ENCODE data around the gene MCC. TPM values are rescaled to one million over a fixed set of nuclear protein-coding genes. Genes with fewer than 3 reads are reported as not detected.

MCC gene
- polyA plus RNA-seq, 5 donors = 12.5 to 17.2 (median 15.7) TPM

DNA sequence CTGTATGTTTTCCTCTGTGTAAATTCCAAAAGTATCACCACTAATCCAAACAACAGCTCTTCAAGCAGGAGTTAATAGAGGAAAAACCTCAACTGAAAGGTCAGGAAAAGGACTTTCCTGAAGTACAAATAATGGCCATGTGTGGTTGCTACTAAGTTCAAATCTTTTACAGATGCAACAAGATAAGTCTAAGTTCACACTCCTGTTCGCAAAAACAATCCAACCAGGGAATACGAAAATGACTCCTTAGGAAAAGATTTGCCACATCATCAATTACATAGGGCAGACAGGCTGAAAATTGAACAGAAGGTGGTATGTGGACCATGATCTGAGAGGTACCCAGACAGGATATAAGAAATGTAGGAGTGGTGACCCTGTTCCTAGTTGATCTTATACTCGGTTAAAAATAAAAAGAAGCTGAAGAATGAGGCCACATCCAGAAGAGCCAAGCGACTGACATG is 263.6 kb downstream of the MCC start:
- DNase-seq = peak in 1 of 2 donors; percentile 50

- DNase-seq = no peak
Measured at GRCh38 chr5:113223831-113224604, 264.2 kb downstream of the MCC start.

GRCh38 chr5:113223315-113223714 is 264.9 kb downstream of the MCC start:
- no peak for DNase-seq

DNA sequence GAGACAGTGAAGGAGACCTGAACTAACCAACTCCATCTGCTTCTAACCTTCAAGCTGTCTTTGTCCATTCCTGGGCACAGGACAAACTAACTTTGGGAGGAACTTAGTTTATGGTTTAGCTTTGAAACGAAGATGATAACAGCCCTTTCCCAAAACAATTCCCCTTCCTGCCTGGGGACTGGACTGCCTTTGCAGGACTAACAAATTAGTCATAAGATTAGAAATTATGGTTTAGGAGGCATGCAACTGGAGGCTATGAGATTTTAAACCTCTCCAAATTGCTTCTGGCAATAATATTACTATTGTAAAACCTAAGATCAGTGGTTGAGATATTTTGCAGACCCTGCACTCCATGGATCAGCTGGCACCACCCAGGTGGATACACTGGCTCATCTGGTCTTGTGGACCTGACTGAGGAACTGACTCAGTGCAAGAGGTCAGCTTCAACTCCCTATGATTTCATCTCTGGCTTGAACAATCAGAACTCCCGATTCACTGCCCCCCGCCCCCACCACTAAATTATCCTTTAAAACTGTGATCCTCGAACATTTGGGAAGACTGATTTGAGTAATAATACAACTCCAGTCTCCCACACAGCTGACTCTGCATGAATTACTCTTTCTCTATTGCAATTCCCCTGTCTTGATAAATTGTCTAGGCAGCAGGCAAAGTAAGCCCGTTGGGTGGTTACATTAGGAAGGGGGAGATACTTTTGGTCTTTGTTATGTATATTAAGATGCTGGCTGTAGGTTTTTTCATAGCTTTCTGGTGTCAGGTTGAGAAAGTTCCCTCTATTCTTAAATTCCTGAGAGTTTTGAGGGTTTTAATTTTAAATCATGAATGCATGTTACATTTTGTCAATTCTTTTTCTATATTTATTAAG is 266.7 kb downstream of the MCC start:
- no peak for DNase-seq

- DNase-seq = no peak
Measured at GRCh38 chr5:113219695-113220094, 268.6 kb downstream of the MCC start.

DNA sequence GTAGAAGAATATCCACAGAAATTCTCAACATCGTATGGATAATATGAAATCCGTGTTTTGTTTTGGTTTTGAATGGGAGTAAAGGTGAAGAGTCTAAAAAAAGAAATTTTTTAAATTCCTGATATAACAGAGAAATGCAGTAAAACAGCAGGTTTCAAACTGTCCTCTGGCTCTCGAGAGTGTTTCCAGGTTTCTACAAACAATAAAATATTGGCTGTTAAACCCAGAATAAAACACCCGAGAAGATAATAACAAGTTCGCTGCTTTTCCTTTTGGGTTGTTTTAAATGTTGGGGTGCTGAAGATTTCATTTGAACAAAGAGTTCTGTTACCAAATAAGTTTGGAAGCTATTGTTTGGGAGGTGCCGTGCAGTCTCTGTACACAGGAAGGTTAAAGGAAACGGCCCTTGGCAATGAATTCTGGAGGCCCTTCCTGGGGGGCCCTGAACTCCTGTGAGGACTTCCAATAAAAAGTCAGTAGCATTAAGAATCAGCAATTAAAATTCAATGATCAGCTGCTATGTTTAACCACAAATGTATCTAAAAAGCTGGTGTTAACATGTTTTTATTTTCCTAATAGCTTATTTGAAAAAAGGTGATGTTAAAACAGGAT is 269.2 kb downstream of the MCC start:
- no peak for DNase-seq

GRCh38 chr5:113218200-113218599 is 270.1 kb downstream of the MCC start:
- DNase-seq = no peak

DNA sequence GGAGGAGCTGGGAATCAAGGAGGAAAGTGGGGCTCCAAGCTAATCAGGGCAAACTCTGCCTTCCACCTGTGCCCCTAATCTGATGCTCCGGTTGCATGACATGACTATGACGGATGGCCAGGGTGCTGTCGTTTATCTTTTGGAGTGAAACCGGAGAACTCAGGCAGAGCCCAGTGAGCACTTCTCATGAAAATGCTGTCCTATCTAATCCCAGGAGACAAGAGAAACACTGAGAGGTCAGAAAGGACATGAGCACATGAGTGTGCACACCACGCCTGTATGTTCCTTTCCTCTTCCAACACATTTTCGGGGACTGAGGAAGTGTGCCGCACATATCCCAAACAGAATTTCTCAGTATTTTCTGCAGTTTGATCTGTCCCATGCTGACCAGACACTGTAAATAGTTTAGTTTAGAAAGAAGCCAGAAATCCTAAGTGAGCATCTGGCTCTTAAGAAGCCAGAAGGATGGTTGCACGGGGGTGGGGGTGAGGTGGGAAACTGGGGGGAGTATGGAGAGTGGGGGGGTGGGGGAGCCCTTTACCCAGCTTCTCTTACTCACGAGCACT is 270.6 kb downstream of the MCC start:
- DNase-seq = no peak

GRCh38 chr5:113216545-113216944 is 271.7 kb downstream of the MCC start:
- no peak for DNase-seq

DNA sequence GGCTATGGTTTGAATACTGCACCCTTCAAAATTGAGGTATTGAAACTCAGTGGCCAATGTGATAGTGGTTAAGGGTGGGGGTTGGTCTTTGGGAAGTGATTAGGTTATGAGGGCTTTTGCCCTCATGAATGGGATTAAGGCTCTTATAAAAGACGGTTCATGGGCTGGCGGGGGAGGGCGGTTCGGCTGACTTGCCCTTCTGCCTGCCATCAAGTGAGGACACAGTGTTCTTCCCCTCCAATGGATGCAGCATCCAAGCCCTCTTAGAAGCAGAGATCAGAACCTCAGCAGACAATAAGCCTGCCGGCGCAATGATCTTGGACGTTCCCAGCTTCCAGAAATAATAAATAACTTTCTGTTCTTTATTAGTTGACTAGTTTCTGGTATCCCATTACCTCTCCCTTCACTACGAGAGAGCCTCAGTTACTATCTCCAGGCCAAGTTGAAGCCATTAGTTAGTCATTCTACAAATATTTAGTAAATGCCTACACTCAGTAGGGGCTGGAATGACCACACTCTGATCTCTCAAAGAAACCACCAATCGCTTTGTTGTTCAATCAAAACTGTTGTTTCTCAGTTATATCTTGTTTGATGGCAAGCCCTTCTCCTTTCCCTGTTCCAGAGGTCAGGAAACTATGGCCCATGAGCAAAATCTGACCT is 272.7 kb downstream of the MCC start:
- DNase-seq = no peak

GRCh38 chr5:113214606-113215323 is 273.5 kb downstream of the MCC start:
- DNase-seq = no peak

DNA sequence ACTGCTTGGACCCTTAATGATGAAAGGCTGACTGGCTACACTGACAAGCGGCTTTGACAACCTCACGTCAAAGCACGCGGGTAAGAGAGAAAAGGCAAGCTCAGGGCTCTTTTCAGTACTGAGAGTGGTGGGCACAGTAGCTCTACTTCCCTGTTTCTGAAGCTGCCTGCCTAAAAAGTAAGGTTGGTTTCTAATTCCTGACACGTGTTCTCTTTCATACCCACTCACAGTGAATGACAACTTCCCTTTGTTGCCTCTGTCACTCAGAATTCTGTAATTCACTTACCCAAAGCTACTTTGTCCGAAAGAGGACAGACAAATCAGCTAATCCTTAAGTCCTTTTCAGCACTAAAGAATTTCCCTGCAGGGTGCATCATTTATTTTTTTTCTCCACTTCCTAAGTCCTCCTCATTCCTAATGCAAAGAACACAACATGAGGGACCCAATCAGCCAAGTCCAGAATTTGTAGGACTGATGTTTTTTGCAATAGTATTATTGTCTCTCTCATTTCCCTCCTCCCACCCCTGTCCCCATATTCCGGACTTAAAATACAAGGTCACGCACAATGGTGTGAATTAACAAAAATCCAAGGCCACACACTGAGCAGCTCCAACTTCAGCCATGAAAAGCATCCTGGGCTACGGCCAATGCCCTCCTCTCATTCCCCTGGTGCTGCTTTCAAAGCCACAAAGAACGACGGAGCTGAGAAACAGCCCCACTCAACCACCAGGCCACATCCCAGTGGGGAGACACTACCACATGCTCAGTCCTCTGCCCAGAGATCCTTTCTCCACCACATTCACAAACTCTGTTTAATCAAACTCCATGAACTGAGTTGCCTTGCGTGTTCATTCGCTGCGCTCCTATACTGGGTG is 274.5 kb downstream of the MCC start:
- no peak for DNase-seq

GRCh38 chr5:113212244-113212920 is 275.9 kb downstream of the MCC start:
- no peak for DNase-seq

DNA sequence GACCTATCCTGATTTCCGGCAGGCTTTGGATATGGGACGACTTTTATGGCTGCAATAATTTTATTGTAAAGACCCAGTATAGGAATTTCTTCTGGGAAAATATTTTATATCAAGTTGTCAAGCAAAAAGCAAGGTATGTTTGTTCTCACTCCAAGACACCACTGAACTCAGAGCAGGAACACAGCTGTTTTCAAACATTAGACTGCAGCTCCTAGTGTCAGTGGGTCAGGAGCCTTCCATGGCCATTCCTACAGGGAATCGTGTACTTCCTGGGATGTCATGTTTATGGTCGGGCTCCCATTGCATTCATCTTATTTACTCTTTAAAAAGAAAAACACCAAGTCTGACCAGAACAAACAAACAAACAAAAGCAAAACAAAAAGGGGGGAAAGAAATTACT is 278.8 kb downstream of the MCC start:
- DNase-seq = no peak

GRCh38 chr5:113205807-113206206 is 282.4 kb downstream of the MCC start:
- no peak for DNase-seq

DNA sequence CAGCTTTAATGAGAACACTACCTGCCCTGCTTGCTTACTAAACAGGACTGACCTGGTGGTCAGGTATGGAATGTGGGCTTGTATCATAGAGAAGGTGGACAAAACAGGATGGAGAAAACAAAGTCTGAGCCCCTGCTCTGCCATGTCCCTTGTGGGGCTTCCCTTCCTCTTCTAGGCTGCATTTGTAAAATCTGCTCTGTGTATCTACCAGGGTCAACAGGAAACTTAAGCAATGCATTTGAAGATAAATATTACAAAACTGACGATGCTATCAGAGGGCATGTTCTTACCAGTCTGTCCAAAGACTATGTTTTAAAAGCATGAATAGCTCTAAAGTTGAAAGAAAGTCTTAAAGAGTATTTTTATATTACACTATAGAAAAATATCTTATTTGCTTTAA is 282.9 kb downstream of the MCC start:
- DNase-seq = no peak

DNA sequence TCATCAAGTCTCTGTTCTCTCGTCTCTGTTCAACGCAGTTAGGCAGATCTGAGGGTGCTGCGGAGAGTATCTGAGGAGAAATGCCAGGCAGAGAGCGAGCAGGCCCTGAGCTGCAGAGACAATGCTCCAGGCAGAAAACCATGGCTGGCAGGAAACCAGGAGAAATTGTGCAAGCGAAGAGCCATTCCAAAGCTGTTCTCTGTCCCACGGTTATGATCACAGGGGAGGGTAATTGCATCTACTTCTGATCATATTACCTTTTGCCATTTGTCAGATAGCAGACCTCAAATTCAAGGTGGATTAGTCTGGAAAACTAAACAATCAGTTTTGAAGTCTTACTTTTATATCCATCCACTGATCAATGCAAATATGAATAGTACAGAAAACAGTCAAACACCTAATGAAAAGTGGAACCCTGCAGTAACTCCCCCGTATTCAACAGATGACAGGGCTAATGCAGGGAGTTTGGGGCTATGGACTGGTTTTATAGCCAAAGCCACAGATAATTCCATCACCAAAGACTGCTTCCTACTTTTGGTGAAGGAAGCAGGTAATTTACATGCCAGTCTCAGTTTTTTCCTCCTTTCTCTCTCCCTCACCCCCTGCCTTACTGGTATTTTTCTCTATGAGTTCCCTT is 283.6 kb downstream of the MCC start:
- DNase-seq = peak in 1 of 2 donors; percentile 59

- no peak for DNase-seq
Measured at GRCh38 chr5:113203916-113204315, 284.3 kb downstream of the MCC start.

Measured in right lung (tissue), 5 donors.